Activated T-cell treated with anti-CD3 and anti-CD28 coated beads, Interleukin-2, amount 50 U/mL, for 72 hours (primary cell): Measurements from ENCODE around the gene HRH2. TPM values are rescaled to one million over a fixed set of nuclear protein-coding genes. Genes with fewer than 3 reads are reported as not detected.
A peak's percentile ranks its signal among the peaks of the same experiment; 100 is the strongest.
"Not testable (repeated sequence)": the region's sequence is repeated elsewhere in the genome, so short reads cannot be mapped to it uniquely, and the experiment has no call there.

ENCODE experiments used
- ATAC-seq, 2 donors: fragments of 150-1000 bp; cut with Tn5 transposase; replicated peaks in 1 of 2; 2 replicates each; pipeline ENCODE4 v1.10.0; 2021; ENCODE audit warnings: moderate library complexity in 2 of 2, mild to moderate bottlenecking in 1 of 2
- DNase-seq, 2 donors: peaks; one replicate each; pipeline ENCODE4 v3.0.0; 2021 to 2022; ENCODE audit warnings: mixed read lengths in 1 of 2
- H3K27ac Mint-ChIP-seq: one replicate; pipeline ENCODE4 v1.8.0; 2022; ENCODE audit warnings: mild to moderate bottlenecking, moderate library complexity, mixed read lengths
- H3K27me3 Mint-ChIP-seq: one replicate; pipeline ENCODE4 v1.8.0; 2022; ENCODE audit warnings: low read depth, mixed read lengths
- H3K36me3 Mint-ChIP-seq, 2 donors: one replicate each; pipeline ENCODE4 v1.8.0; 2022; ENCODE audit warnings: mixed read lengths in 2 of 2, mild to moderate bottlenecking in 1 of 2; ENCODE audit not compliant: insufficient read depth in 2 of 2
- H3K4me1 Mint-ChIP-seq: one replicate; pipeline ENCODE4 v1.8.0; 2022; ENCODE audit warnings: low read depth, mixed read lengths
- H3K4me3 Mint-ChIP-seq, 2 donors: one replicate each; pipeline ENCODE4 v1.8.0; 2022; ENCODE audit warnings: mild to moderate bottlenecking in 2 of 2, mixed read lengths in 2 of 2, moderate library complexity in 2 of 2
- H3K9me3 Mint-ChIP-seq, 2 donors: one replicate each; pipeline ENCODE4 v1.8.0; 2022; ENCODE audit warnings: mixed read lengths in 2 of 2
- total RNA-seq, 2 donors: library from RNA; stranded (reverse); gene quantifications; one replicate each; pipeline ENCODE4 v1.2.3, GENCODE V29; 2022

HRH2 gene
- total RNA-seq, 2 donors from 2014 or later, result 18.4 to 22.8 TPM

GRCh38 chr5:175718401-175719108, 60.7 kb downstream of the HRH2 start:
- DNase-seq, result peak; percentile 56 to 76
- peaks cover 5 to 19% of the 10 kb centered on the region in 2 donors for H3K36me3 Mint-ChIP-seq
- peaks cover 6% of the 10 kb centered on the region for H3K4me1 Mint-ChIP-seq
- no peaks in the 10 kb centered on the region for H3K27me3 Mint-ChIP-seq
- H3K9me3 Mint-ChIP-seq, result peaks cover 10 to 12% of the 10 kb centered on the region in 2 donors
- H3K4me3 Mint-ChIP-seq, result no peak overlapping the region
- peak; percentile 62 to 72 for ATAC-seq
- H3K27ac Mint-ChIP-seq, result no peak overlapping the region

DNA sequence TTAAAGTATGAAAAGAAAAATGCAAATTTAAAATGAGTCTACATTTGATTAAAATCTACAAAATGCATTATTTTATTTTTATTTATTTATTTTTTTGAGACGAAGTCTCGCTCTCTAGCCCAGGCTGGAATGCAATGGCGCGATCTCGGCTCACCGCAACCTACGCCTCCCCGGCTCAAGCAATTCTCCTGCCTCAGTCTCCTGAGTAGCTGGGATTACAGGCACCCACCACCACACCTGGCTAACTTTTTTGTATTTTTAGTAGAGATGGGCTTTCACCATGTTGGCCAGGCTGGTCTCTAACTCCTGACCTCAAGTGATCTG, 61.2 kb downstream of the HRH2 start:
- H3K27me3 Mint-ChIP-seq, DNase-seq, H3K27ac Mint-ChIP-seq, H3K4me3 Mint-ChIP-seq, H3K4me1 Mint-ChIP-seq, ATAC-seq: not testable (repeated sequence)
- Mint-ChIP-seq H3K36me3 (peaks cover 5 to 19% of the 10 kb centered on the region in 2 donors), H3K9me3 (peaks cover 9 to 12% of the 10 kb centered on the region in 2 donors)

GRCh38 chr5:175724314-175725275, 66.7 kb downstream of the HRH2 start:
- Mint-ChIP-seq H3K36me3 (no peaks in the 10 kb centered on the region), H3K9me3 (peaks cover 0 to 4% of the 10 kb centered on the region in 2 donors), H3K4me3 (no peak overlapping the region), H3K27me3 (peaks cover 9% of the 10 kb centered on the region), H3K4me1 (peaks cover 5% of the 10 kb centered on the region), H3K27ac (no peak overlapping the region)
- no peak for ATAC-seq
- no peak for DNase-seq

- peaks cover 17% of the 10 kb centered on the region for H3K27me3 Mint-ChIP-seq
- no peak overlapping the region for H3K4me3 Mint-ChIP-seq
- no peak overlapping the region for H3K27ac Mint-ChIP-seq
- no peaks in the 10 kb centered on the region for H3K36me3 Mint-ChIP-seq
- ATAC-seq, result no peak
- no peak for DNase-seq
- H3K9me3 Mint-ChIP-seq, result peaks cover 0 to 4% of the 10 kb centered on the region in 2 donors
- peaks cover 11% of the 10 kb centered on the region for H3K4me1 Mint-ChIP-seq
These were observed 70.4 kb downstream of the HRH2 start for GRCh38 chr5:175728316-175728715.

DNA sequence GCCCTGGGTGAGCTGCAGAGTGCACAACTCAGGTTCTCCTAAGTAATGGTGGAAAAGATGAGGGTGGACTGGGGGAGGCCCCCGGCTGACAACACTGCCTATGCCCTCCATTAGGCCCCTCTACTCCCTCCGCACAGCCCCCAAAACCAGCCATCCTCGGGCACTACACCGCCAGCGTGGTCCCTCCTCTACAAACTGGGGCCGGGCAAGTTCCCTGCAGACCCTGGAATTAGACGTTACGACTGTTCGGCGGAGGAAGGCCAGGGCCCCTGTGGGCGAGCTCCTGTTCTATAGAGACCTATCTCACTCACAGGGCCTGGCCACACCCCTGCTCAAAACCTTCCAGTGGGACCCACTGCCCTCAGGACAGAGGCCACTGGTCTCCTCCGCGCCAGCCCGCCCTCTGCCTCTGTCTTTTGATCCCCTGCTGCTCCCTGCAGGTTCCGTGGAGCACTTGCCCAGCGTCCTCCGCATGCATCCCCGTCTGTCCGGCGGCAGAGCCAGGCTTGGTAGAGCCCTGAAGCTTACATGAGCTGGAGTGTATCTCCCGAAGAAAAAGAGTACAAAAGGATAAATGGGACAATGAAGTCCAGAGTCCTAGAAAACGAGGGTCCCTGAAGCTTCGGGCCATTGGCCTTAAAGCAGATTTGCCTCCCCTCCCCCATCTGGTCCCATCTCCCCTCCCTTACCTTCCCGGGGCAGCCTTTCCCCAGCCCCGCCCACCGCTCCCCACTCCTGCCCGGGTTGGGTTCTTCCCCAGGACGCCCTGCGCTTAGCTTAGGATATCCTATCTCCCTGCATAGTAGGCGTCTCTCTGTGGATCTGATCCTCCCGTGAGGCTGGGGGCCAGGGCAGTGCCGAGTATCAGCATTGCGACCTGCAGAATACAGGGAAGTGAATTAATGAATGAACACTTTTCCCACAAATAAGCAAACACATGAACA, 71.3 kb downstream of the HRH2 start:
- H3K4me3 Mint-ChIP-seq, result peak overlapping the region; percentile 22 to 35
- no peaks in the 10 kb centered on the region for H3K36me3 Mint-ChIP-seq
- ATAC-seq (peak; percentile 27 to 38), DNase-seq (no peak)
- no peak overlapping the region for H3K27ac Mint-ChIP-seq
- peaks cover 11% of the 10 kb centered on the region for H3K4me1 Mint-ChIP-seq
- H3K27me3 Mint-ChIP-seq, result peaks cover 17% of the 10 kb centered on the region
- H3K9me3 Mint-ChIP-seq, result peaks cover 0 to 4% of the 10 kb centered on the region in 2 donors

DNA sequence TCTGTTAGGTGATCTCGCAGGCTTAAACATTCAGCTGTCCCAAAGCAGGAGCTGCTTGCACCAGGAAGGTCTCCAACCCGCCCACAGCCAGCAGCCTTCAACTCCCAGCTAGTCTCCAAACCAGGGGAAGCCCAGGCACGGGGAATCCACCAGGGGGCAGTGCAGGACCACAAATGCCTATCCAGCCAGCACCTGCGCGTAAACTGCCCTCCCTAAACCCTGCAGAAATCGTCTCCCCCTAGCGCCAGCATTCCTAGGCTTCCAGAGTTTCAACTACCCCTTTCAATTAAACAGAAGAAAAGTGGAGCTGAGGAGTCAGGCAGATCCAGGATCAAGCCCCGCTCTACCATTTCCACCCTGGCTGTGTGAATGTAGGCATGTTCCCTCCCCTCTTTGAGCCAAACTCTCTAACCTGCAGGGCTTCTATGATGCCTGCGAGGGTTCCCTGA, 72.0 kb downstream of the HRH2 start:
- H3K27ac Mint-ChIP-seq, result no peak overlapping the region
- no peaks in the 10 kb centered on the region for H3K36me3 Mint-ChIP-seq
- H3K4me1 Mint-ChIP-seq, result peaks cover 11% of the 10 kb centered on the region
- peaks cover 0 to 4% of the 10 kb centered on the region in 2 donors for H3K9me3 Mint-ChIP-seq
- peak; percentile 86 to 93 for DNase-seq
- peak overlapping the region; percentile 22 to 35 for H3K4me3 Mint-ChIP-seq
- H3K27me3 Mint-ChIP-seq, result peaks cover 17% of the 10 kb centered on the region
- ATAC-seq, result peak; percentile 94 to 95

DNA sequence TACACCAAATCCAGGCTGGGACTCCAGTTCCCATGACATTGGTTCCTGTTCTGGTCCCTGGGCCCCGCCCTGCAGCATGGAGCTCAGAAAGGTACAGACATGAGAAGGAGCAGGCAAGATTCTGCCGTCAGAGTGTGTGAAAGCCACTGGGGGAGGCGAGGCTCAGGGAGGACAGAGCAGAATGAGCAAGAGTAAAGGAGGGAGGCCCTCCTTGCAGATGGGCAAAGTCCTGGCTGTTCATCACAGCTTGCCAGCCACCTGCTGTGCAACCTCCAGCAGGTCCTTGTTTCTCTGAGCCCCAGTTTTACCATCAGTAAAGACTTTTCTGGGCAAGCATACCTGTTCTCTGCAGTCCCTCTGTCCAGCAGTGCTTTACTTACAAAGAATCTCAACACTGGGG, 73.3 kb downstream of the HRH2 start:
- no peaks in the 10 kb centered on the region for H3K36me3 Mint-ChIP-seq
- H3K27me3 Mint-ChIP-seq, result peaks cover 17% of the 10 kb centered on the region
- ATAC-seq, result no peak
- no peaks in the 10 kb centered on the region for H3K9me3 Mint-ChIP-seq
- no peak overlapping the region for H3K4me3 Mint-ChIP-seq
- peaks cover 11% of the 10 kb centered on the region for H3K4me1 Mint-ChIP-seq
- H3K27ac Mint-ChIP-seq, result no peak overlapping the region
- no peak for DNase-seq

DNA sequence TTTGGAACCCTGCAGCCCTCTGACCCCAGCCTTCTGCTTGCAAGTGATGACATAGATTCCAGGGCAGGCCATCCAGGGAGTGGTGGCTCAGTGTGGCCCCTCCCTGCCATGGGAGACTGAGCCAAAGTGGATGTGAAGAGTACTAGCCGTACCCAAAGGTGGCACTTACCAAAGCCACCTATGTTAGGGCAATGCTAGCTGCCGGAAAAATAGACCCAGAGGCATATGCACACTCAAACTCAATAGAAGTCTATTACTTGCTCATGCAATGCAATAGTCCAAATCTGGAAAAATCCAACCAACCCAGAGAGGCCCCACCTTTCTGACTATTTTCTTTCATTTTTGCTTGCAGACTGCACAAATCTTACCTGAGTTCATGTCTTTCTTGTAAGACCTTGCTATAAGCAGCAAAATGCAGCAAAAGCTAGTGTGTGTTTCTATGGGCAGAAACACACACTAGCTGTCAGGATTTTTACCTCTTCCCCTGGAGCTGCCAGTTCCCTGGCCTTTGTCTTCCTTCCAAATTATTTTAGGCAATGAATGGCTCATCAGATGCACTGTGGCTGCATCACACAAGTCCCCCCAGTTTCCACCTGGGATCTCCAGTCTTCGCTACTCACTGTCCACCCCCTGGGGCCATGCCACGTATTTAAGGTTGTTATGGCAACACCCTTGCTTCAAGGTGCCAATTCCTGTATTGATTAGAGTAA, 74.0 kb downstream of the HRH2 start:
- Mint-ChIP-seq H3K27ac (no peak overlapping the region), H3K36me3 (no peaks in the 10 kb centered on the region), H3K4me1 (peaks cover 11% of the 10 kb centered on the region), H3K9me3 (no peaks in the 10 kb centered on the region), H3K27me3 (peaks cover 17% of the 10 kb centered on the region), H3K4me3 (no peak overlapping the region)
- ATAC-seq (no peak), DNase-seq (no peak)

DNA sequence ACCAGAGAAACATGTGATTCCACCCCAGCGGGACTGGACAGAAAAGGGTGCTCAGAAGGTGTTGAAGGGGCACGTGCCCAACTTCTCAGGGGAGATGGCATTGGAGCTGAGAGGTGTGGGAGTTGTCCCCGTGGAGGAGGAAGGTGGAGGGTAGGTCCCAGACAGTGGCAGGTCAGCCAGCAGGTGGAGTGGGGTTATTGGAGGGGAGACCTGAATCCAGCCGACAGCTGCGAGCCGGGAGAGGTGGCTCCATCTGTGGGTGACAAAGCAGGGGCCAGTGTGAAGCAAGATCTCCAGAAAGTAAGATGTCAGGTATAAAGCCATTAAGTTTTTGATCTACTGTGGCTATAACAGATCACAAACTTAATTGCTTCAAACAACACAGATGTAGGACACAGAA, 75.1 kb downstream of the HRH2 start:
- Mint-ChIP-seq H3K27ac (no peak overlapping the region), H3K27me3 (peaks cover 17% of the 10 kb centered on the region), H3K4me1 (peaks cover 11% of the 10 kb centered on the region), H3K4me3 (no peak overlapping the region), H3K9me3 (no peaks in the 10 kb centered on the region), H3K36me3 (no peaks in the 10 kb centered on the region)
- DNase-seq (no peak), ATAC-seq (no peak)

- ATAC-seq (no peak), DNase-seq (no peak)
- Mint-ChIP-seq H3K4me1 (peaks cover 11% of the 10 kb centered on the region), H3K27ac (no peak overlapping the region), H3K4me3 (no peak overlapping the region), H3K27me3 (peaks cover 14% of the 10 kb centered on the region), H3K9me3 (no peaks in the 10 kb centered on the region), H3K36me3 (no peaks in the 10 kb centered on the region)
These were observed 76.1 kb downstream of the HRH2 start for GRCh38 chr5:175734016-175734415.

DNA sequence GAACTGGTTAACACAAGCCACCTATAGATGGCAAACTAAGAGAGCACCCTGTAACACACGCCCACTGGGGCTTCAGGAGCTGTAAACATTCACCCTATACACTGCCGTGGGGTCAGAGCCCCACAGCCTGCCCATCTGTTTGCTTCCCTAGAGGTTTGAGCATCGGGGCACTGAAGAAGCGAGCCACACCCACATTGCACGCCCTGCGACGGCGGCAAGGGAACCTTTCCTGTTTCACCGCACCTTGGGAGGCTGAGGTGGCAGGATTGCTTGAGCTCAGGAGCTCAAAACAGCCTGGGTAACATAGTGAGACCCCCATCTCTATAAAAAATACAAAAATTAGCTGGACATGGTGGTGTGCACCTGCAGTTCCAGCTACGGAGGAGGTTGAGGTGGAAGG, 76.6 kb downstream of the HRH2 start:
- ATAC-seq, result no peak
- Mint-ChIP-seq H3K36me3 (no peaks in the 10 kb centered on the region), H3K27me3 (peaks cover 9% of the 10 kb centered on the region), H3K4me1 (peaks cover 7% of the 10 kb centered on the region), H3K9me3 (no peaks in the 10 kb centered on the region), H3K4me3 (no peak overlapping the region), H3K27ac (no peak overlapping the region)
- DNase-seq, result no peak

DNA sequence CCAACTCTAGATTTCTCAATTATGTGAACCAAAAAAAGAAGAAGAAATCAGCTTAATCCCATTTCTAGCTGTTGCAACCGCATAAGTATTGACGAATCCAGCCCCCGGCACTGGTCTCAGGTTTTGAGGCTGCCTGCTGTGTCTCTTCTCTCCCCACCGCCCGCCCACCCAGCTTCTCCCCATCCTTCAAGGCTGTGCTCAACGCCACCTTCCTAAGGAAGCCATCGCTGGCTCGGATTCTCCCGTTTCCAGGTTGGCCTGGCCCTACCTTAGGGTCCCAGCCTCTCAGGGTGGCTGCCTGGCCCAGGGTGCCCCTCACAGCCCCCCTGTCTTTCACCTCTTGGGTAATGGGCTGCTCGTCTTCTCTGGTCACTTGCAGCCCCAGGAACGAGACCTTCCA, 77.8 kb downstream of the HRH2 start:
- ATAC-seq, result no peak
- Mint-ChIP-seq H3K27me3 (peaks cover under 1% of the 10 kb centered on the region), H3K27ac (no peak overlapping the region), H3K4me1 (no peaks in the 10 kb centered on the region), H3K4me3 (no peak overlapping the region), H3K9me3 (no peaks in the 10 kb centered on the region), H3K36me3 (no peaks in the 10 kb centered on the region)
- DNase-seq, result no peak
